ENCODE results near the gene NID1. TPM values are rescaled to one million over a fixed set of nuclear protein-coding genes. Genes with fewer than 3 reads are reported as not detected.

NID1 gene
- total and polyA plus RNA-seq, 11 donors = 19.4 to 157 (median 61.7) TPM

DNA sequence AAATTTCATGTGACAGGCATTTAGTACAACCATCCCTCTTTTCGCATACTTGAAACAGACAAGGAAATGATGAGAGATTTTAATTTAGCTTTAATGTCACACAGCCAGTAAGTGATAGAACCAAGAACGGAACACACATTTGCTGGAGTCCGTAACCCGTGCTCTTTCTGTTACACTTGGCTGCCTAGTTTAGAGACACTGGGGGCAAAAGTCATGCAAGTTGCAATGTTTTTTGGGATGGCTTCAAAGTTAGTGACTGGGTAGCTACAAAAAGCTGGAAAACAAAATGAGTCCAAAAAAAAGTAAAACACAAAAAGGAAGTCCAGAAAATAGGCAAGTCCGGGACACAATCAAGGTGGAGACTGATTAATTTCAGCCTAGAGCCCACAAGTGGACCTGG is 5.9 kb downstream of the NID1 start:
- Histone ChIP-seq H3K4me3 (peak overlapping the region in 6 of 12 donors; percentile 5 to 41 (median 11)), H3K36me3 (peaks cover 0 to 26% (median 16%) of the 10 kb centered on the region in 9 donors), H3K27me3 (peaks cover 0 to under 1% (median 0%) of the 10 kb centered on the region in 9 donors), H3K4me1 (peaks cover 3 to 73% (median 50%) of the 10 kb centered on the region in 12 donors), H3K9me3 (no peaks in the 10 kb centered on the region), H3K27ac (peak overlapping the region in 8 of 12 donors; percentile 8 to 100 (median 46))
- 33 to 53% (median 47%) methylated on average over 5 of the region's 5 CpGs for WGBS, 4 donors
- DNase-seq = no peak
- intact Hi-C loops (cut with DNase I) = loop anchor here in 2 of 10 donors (5.0 to 10.0 kb wide), 2 partner anchors 37 to 64 kb away; no protein-coding TSS in a partner anchor
- TF ChIP-seq, protein P1, sequence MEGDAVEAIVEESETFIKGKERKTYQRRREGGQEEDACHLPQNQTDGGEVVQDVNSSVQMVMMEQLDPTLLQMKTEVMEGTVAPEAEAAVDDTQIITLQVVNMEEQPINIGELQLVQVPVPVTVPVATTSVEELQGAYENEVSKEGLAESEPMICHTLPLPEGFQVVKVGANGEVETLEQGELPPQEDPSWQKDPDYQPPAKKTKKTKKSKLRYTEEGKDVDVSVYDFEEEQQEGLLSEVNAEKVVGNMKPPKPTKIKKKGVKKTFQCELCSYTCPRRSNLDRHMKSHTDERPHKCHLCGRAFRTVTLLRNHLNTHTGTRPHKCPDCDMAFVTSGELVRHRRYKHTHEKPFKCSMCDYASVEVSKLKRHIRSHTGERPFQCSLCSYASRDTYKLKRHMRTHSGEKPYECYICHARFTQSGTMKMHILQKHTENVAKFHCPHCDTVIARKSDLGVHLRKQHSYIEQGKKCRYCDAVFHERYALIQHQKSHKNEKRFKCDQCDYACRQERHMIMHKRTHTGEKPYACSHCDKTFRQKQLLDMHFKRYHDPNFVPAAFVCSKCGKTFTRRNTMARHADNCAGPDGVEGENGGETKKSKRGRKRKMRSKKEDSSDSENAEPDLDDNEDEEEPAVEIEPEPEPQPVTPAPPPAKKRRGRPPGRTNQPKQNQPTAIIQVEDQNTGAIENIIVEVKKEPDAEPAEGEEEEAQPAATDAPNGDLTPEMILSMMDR (IDR thresholded peaks at IDR 0.05) = no peak
- no peak for TF ChIP-seq POLR2A (IDR thresholded peaks at IDR 0.05)
- peak in 2 of 4 donors; percentile 11 to 29 for ATAC-seq

DNA sequence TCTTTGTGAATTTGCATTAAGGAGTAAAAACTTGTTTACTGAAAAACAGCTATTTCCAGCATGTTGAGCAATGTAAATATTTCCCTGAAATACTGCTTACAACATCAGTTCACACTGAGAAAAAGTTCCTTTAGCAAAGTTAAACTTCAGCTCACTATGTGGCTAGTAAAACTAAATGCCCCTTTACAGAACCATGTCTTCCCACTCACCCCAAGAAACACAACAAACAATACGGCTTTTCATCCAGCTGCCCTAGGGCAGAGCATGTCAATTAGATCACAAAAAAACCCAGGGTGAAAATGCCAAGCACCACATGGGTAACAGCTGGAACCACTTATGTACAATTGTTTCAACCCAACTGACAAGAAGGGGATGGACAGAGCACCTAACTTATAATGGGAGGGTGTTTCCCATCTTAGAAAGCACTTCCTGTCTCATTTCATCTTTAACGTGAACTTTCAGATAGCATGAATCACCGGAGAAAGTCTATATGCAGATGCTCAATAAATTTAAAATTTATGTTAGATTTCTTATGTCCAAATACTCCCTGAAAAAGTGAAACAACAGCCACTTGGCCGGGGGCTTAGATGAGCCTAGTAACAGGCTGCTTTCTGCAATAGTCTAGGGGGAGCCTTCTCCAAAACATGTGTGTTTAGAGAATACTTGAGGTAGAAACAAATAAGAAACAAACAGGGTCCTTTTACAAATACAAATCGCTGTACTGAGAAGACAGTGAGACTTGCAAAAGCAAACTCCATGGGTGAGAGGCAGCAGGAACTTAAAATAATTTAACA is 6.6 kb downstream of the NID1 start:
- no peaks in the 10 kb centered on the region for H3K27me3 ChIP-seq
- WGBS, 4 donors = 40 to 42% (median 41%) methylated on average over 5 of the region's 5 CpGs
- TF ChIP-seq POLR2A (IDR thresholded peaks at IDR 0.05) = no peak
- TF ChIP-seq, protein P1 (IDR thresholded peaks at IDR 0.05) = no peak
- intact Hi-C loops (cut with DNase I) = loop anchor here in 2 of 10 donors (5.0 to 10.0 kb wide), 2 partner anchors 36 to 64 kb away; no protein-coding TSS in a partner anchor
- ATAC-seq (peak in 2 of 4 donors; percentile 16 to 19), DNase-seq (no peak)
- H3K27ac ChIP-seq = peak overlapping the region in 8 of 12 donors; percentile 8 to 100 (median 46)
- peaks cover 0 to 26% (median 16%) of the 10 kb centered on the region in 9 donors for H3K36me3 ChIP-seq
- peaks cover 3 to 69% (median 49%) of the 10 kb centered on the region in 12 donors for H3K4me1 ChIP-seq
- H3K9me3 ChIP-seq = no peaks in the 10 kb centered on the region
- peak overlapping the region in 7 of 12 donors; percentile 4 to 41 (median 10) for H3K4me3 ChIP-seq

DNA sequence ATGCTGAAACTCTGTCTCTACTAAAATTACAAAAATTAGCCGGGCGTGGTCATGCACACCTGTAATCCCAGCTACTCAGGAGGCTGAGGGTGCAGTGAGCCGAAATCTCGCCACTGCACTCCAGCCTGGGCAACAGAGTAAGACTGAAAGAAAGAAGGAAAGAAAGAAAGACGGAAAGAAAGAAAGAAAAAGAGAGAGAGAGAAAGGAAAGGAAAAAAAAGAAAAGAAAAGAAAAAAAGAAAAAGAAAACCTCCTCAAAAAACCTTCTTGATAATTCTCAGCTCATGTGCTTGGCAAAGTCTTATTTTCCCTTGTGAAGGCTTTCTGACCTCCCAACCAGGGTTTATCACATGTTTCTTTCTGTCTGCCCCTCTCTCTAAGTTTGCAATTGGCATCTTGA is 7.3 kb downstream of the NID1 start:
- H3K27ac ChIP-seq = peak overlapping the region in 4 of 12 donors; percentile 51 to 100 (median 56)

More for the DNA sequence above, 7.3 kb downstream of the NID1 start:
- no peaks in the 10 kb centered on the region for H3K27me3 ChIP-seq
- TF ChIP-seq POLR2A (IDR thresholded peaks at IDR 0.05) = no peak
- TF ChIP-seq, protein P1 (IDR thresholded peaks at IDR 0.05) = no peak
- DNase-seq (no peak), ATAC-seq (no peak)
- no peaks in the 10 kb centered on the region for H3K9me3 ChIP-seq
- 93 to 96% (median 94%) methylated on average over 5 of the region's 5 CpGs for WGBS, 4 donors
- peaks cover 3 to 66% (median 47%) of the 10 kb centered on the region in 12 donors for H3K4me1 ChIP-seq
- no peak overlapping the region for H3K4me3 ChIP-seq
- peaks cover 0 to 26% (median 16%) of the 10 kb centered on the region in 9 donors for H3K36me3 ChIP-seq
- intact Hi-C loops (cut with DNase I) = loop anchor here in 2 of 10 donors (5.0 to 10.0 kb wide), 2 partner anchors 35 to 63 kb away; no protein-coding TSS in a partner anchor

Measured in heart left ventricle (tissue), 16 donors.